H9 (cell line): Measurements from ENCODE around the gene SPTAN1. TPM values are rescaled to one million over a fixed set of nuclear protein-coding genes. Genes with fewer than 3 reads are reported as not detected.

Experiments used
- DNase-seq: peaks from one replicate; pipeline ENCODE4 v3.0.0-alpha.2; 2017
- H2AFZ ChIP-seq: one replicate; pipeline ENCODE4 v1.6.1; 2013; ENCODE audit warnings: mild to moderate bottlenecking, low read length, control low read depth, moderate library complexity
- H2AK5ac ChIP-seq: 2 replicates; pipeline ENCODE4 v1.6.1; 2013; ENCODE audit warnings: low read length, control low read depth, mixed read lengths; ENCODE audit not compliant: insufficient read length
- H2BK120ac ChIP-seq: one replicate; pipeline ENCODE4 v1.6.1; 2013; ENCODE audit warnings: low read depth, mild to moderate bottlenecking, low read length, control low read depth, inconsistent platforms; ENCODE audit not compliant: poor library complexity, severe bottlenecking
- H2BK12ac ChIP-seq: 2 replicates; pipeline ENCODE4 v1.6.1; 2013; ENCODE audit warnings: low read length, control low read depth, mixed read lengths, low read depth; ENCODE audit not compliant: insufficient read length
- H2BK15ac ChIP-seq: 2 replicates; pipeline ENCODE4 v1.6.1; 2013; ENCODE audit warnings: low read depth, low read length, control low read depth
- H2BK20ac ChIP-seq: one replicate; pipeline ENCODE4 v1.6.1; 2013; ENCODE audit warnings: low read depth, mild to moderate bottlenecking, low read length, control low read depth, inconsistent platforms; ENCODE audit not compliant: poor library complexity, severe bottlenecking
- H2BK5ac ChIP-seq: 2 replicates; pipeline ENCODE4 v1.6.1; 2013; ENCODE audit warnings: low read length, control low read depth, mixed read lengths; ENCODE audit not compliant: insufficient read length
- H3K14ac ChIP-seq: 2 replicates; pipeline ENCODE4 v1.6.1; 2013; ENCODE audit warnings: low read length, control low read depth; ENCODE audit not compliant: insufficient read depth
- H3K18ac ChIP-seq: 2 replicates; pipeline ENCODE4 v1.6.1; 2013; ENCODE audit warnings: low read depth, mild to moderate bottlenecking, mixed read lengths, low read length, control low read depth; ENCODE audit not compliant: insufficient read length
- H3K23ac ChIP-seq: 2 replicates; pipeline ENCODE4 v1.6.1; 2013; ENCODE audit warnings: low read length, control low read depth, mixed read lengths, low read depth; ENCODE audit not compliant: insufficient read length
- H3K23me2 ChIP-seq: 2 replicates; pipeline ENCODE4 v1.6.1; 2013; ENCODE audit warnings: low read depth, mild to moderate bottlenecking, mixed read lengths, low read length, control low read depth; ENCODE audit not compliant: insufficient read length, poor library complexity, severe bottlenecking
- H3K27ac ChIP-seq: 2 replicates; pipeline ENCODE4 v1.5.1; 2013; ENCODE audit warnings: low read length, control low read depth, mixed read lengths, low read depth; ENCODE audit not compliant: insufficient read length
- H3K27me3 ChIP-seq: 2 replicates; pipeline ENCODE4 v1.6.1; 2013; ENCODE audit warnings: low read length, control low read depth, inconsistent platforms; ENCODE audit not compliant: insufficient read depth
- H3K4ac ChIP-seq: 2 replicates; pipeline ENCODE4 v1.6.1; 2013; ENCODE audit warnings: low read depth, mild to moderate bottlenecking, control low read depth, inconsistent platforms, low read length, moderate library complexity
- H3K4me1 ChIP-seq: 2 replicates; pipeline ENCODE4 v1.6.1; 2013; ENCODE audit warnings: low read length, control low read depth, inconsistent platforms; ENCODE audit not compliant: insufficient read depth
- H3K4me2 ChIP-seq: 2 replicates; pipeline ENCODE4 v1.6.1; 2013; ENCODE audit warnings: low read length, control low read depth, mixed read lengths; ENCODE audit not compliant: insufficient read length, insufficient read depth
- H3K56ac ChIP-seq: 2 replicates; pipeline ENCODE4 v1.6.1; 2013; ENCODE audit warnings: low read depth, mild to moderate bottlenecking, mixed read lengths, low read length, control low read depth; ENCODE audit not compliant: insufficient read length
- H3K79me1 ChIP-seq: 2 replicates; pipeline ENCODE4 v1.6.1; 2013; ENCODE audit warnings: low read depth, mild to moderate bottlenecking, moderate library complexity, low read length, control low read depth, inconsistent platforms; ENCODE audit not compliant: insufficient read depth, poor library complexity, severe bottlenecking
- H3K79me2 ChIP-seq: 2 replicates; pipeline ENCODE4 v1.6.1; 2013; ENCODE audit warnings: low read length, control low read depth, inconsistent platforms; ENCODE audit not compliant: insufficient read depth
- H3K9ac ChIP-seq: 2 replicates; pipeline ENCODE4 v1.6.1; 2013; ENCODE audit warnings: low read length, control low read depth, mixed read lengths; ENCODE audit not compliant: insufficient read length; ENCODE audit errors: extremely low read depth
- H3K9me3 ChIP-seq: one replicate; pipeline ENCODE4 v1.6.1; 2013; ENCODE audit warnings: low read depth, low read length, inconsistent platforms; ENCODE audit not compliant: control insufficient read depth
- H3T11ph ChIP-seq: one replicate; pipeline ENCODE4 v1.6.1; 2013; ENCODE audit warnings: mild to moderate bottlenecking, low read length, control low read depth, inconsistent platforms
- H4K20me1 ChIP-seq: one replicate; pipeline ENCODE4 v1.6.1; 2013; ENCODE audit not compliant: control insufficient read depth, insufficient read length, insufficient read depth
- H4K5ac ChIP-seq: 2 replicates; pipeline ENCODE4 v1.6.1; 2013; ENCODE audit warnings: low read depth, mild to moderate bottlenecking, mixed read lengths, low read length, control low read depth; ENCODE audit not compliant: insufficient read length
- H4K8ac ChIP-seq: replicated peaks from 2 replicates; pipeline ENCODE4 v1.6.1; 2013; ENCODE audit warnings: low read length, control low read depth, mixed read lengths, low read depth; ENCODE audit not compliant: insufficient read length
- H4K91ac ChIP-seq: 2 replicates; pipeline ENCODE4 v1.6.1; 2013; ENCODE audit warnings: low read depth, mild to moderate bottlenecking, moderate library complexity, mixed read lengths, low read length, control low read depth; ENCODE audit not compliant: insufficient read length
- H3K27ac Mint-ChIP-seq, 3 experiments: 2 replicates in 2 of 3; 3 replicates in 1 of 3; pipeline ENCODE4 v1.8.0; 2020 to 2021; ENCODE audit warnings: mixed read lengths in 3 of 3, mild to moderate bottlenecking in 1 of 3, moderate library complexity in 1 of 3
- H3K27me3 Mint-ChIP-seq: 2 replicates; pipeline ENCODE4 v1.8.0; 2021; ENCODE audit warnings: low read depth, mild to moderate bottlenecking, moderate library complexity, mixed read lengths
- H3K36me3 Mint-ChIP-seq, 3 experiments: 2 replicates in 2 of 3; 3 replicates in 1 of 3; pipeline ENCODE4 v1.8.0; 2020 to 2021; ENCODE audit warnings: low read depth in 3 of 3, mixed read lengths in 3 of 3; ENCODE audit not compliant: insufficient read depth in 1 of 3
- H3K4me1 Mint-ChIP-seq, 2 experiments: 2 replicates each; pipeline ENCODE4 v1.8.0; 2020; ENCODE audit warnings: mixed read lengths in 2 of 2
- H3K4me3 Mint-ChIP-seq, 2 experiments: 2 replicates in 1 of 2; 3 replicates in 1 of 2; pipeline ENCODE4 v1.8.0; 2020 to 2021; ENCODE audit warnings: mild to moderate bottlenecking in 2 of 2, mixed read lengths in 2 of 2, moderate library complexity in 1 of 2
- H3K9me3 Mint-ChIP-seq, 2 experiments: 2 replicates in 1 of 2; 3 replicates in 1 of 2; pipeline ENCODE4 v1.8.0; 2020; ENCODE audit warnings: mild to moderate bottlenecking in 2 of 2, mixed read lengths in 2 of 2, moderate library complexity in 1 of 2
- WGBS: extraction: QIAGEN DNeasy Blood & Tissue Kit; methylation state at CpG from one replicate; pipeline ENCODE4 v1.1.7; 2013; ENCODE audit warnings: missing lambda C conversion rate, low lambda C conversion rate, mixed read lengths; ENCODE audit not compliant: insufficient read length; ENCODE audit errors: extremely low coverage; 5-methylcytosine and 5-hydroxymethylcytosine counted together
- total RNA-seq: library from RNA; stranded (reverse); gene quantifications from 2 replicates; pipeline ENCODE4 v1.2.1, GENCODE V29; 2021
- TF ChIP-seq, protein P1 (sequence below): fragments of 200-600 bp; sonication (generic); conservative IDR thresholded peaks from 3 replicates; pipeline ENCODE4 v1.8.0; 2021; ENCODE audit warnings: antibody characterized with exemption, mild to moderate bottlenecking

Gene SPTAN1
- total RNA-seq, 1 experiment from 2014 or later, result 213 TPM

GRCh38 chr9:128642675-128643245 lies 90.4 kb downstream of the SPTAN1 start:
- peak overlapping the region; percentile 38 for H3K18ac ChIP-seq
- H3K27me3 ChIP-seq, result no peaks in the 10 kb centered on the region
- H3K56ac ChIP-seq, result no peak overlapping the region
- no peak overlapping the region for H4K91ac ChIP-seq
- H3K9me3 ChIP-seq, result no peaks in the 10 kb centered on the region
- no peaks in the 10 kb centered on the region for H3K79me2 ChIP-seq
- no CpG with 5 or more reads among the region's 12 CpGs for WGBS
- H3K4ac ChIP-seq, result no peak overlapping the region
- H3K4me2 ChIP-seq, result no peak overlapping the region
- no peak for DNase-seq
- peaks cover 5% of the 10 kb centered on the region for H3K23me2 ChIP-seq
- H3T11ph ChIP-seq, result no peak overlapping the region
- TF ChIP-seq, protein P1, sequence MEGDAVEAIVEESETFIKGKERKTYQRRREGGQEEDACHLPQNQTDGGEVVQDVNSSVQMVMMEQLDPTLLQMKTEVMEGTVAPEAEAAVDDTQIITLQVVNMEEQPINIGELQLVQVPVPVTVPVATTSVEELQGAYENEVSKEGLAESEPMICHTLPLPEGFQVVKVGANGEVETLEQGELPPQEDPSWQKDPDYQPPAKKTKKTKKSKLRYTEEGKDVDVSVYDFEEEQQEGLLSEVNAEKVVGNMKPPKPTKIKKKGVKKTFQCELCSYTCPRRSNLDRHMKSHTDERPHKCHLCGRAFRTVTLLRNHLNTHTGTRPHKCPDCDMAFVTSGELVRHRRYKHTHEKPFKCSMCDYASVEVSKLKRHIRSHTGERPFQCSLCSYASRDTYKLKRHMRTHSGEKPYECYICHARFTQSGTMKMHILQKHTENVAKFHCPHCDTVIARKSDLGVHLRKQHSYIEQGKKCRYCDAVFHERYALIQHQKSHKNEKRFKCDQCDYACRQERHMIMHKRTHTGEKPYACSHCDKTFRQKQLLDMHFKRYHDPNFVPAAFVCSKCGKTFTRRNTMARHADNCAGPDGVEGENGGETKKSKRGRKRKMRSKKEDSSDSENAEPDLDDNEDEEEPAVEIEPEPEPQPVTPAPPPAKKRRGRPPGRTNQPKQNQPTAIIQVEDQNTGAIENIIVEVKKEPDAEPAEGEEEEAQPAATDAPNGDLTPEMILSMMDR, result no peak
- H3K79me1 ChIP-seq, result peaks cover 2% of the 10 kb centered on the region
- Mint-ChIP-seq H3K4me3 (no peak overlapping the region), H3K36me3 (peaks cover 10 to 42% (median 25%) of the 10 kb centered on the region in 3 experiments), H3K9me3 (no peaks in the 10 kb centered on the region), H3K4me1 (0 out of 4 replicates have a peak, but pooled peaks cover 0 to 6% of the 10 kb centered on the region in 2 experiments), H3K27me3 (no peaks in the 10 kb centered on the region), H3K27ac (peak overlapping the region in 2 of 3 experiments; percentile 56 to 86; a peak in 4 of 7 replicates)
- no peak overlapping the region for H2AK5ac ChIP-seq
- H2BK20ac ChIP-seq, result no peak overlapping the region
- H2AFZ ChIP-seq, result no peak overlapping the region
- no peak overlapping the region for H2BK15ac ChIP-seq
- H2BK120ac ChIP-seq, result no peak overlapping the region
- H3K23ac ChIP-seq, result no peak overlapping the region
- no peak overlapping the region for H2BK5ac ChIP-seq
- no peak overlapping the region for H3K14ac ChIP-seq
- no peak overlapping the region for H4K8ac ChIP-seq
- H3K4me1 ChIP-seq, result no peaks in the 10 kb centered on the region
- no peaks in the 10 kb centered on the region for H4K20me1 ChIP-seq
- H4K5ac ChIP-seq, result no peak overlapping the region
- H2BK12ac ChIP-seq, result no peak overlapping the region
- H3K9ac ChIP-seq, result no peak overlapping the region
- no peak overlapping the region for H3K27ac ChIP-seq
